Activated CD8-positive, alpha-beta memory T cell treated with anti-CD3 and anti-CD28 coated beads, Interleukin-2, amount 10 ng/mL, durations not matched to agents 7 days and 5 days (primary cell): ENCODE data around the gene MSMB. TPM values are rescaled to one million over a fixed set of nuclear protein-coding genes. Genes with fewer than 3 reads are reported as not detected.
A peak's percentile ranks its signal among the peaks of the same experiment; 100 is the strongest.

Source experiments
- ATAC-seq: fragments of 150-1000 bp; cut with Tn5 transposase; one replicate; pipeline ENCODE4 v1.10.0; 2021; ENCODE audit warnings: moderate library complexity
- CTCF ChIA-PET: fragments of 350-600 bp; sonication (Branson Sonifier 250); formaldehyde crosslinking; loops from one replicate; lab custom pipeline; 2021; ENCODE audit warnings: antibody characterized with exemption; lab: Charles Lee
- DNase-seq: peaks from one replicate; pipeline ENCODE4 v3.0.0-alpha.2; 2020
- H3K27ac Mint-ChIP-seq: one replicate; pipeline ENCODE4 v1.8.0; 2021; ENCODE audit warnings: mild to moderate bottlenecking, mixed read lengths
- H3K27me3 Mint-ChIP-seq: one replicate; pipeline ENCODE4 v1.8.0; 2021; ENCODE audit warnings: mixed read lengths
- H3K36me3 Mint-ChIP-seq: one replicate; pipeline ENCODE4 v1.8.0; 2021; ENCODE audit warnings: mild to moderate bottlenecking, mixed read lengths
- H3K4me1 Mint-ChIP-seq: one replicate; pipeline ENCODE4 v1.8.0; 2021; ENCODE audit warnings: mixed read lengths
- H3K4me3 Mint-ChIP-seq: one replicate; pipeline ENCODE4 v1.8.0; 2021; ENCODE audit warnings: mild to moderate bottlenecking, moderate library complexity, mixed read lengths
- H3K9me3 Mint-ChIP-seq: one replicate; pipeline ENCODE4 v1.8.0; 2022; ENCODE audit warnings: low read depth, mixed read lengths
- total RNA-seq, 2 experiments: library from RNA; stranded (reverse); gene quantifications; one replicate each; pipeline ENCODE4 v1.2.3, GENCODE V29; 2021

The MSMB gene
- total RNA-seq, 2 experiments from 2014 or later: not detected

DNA sequence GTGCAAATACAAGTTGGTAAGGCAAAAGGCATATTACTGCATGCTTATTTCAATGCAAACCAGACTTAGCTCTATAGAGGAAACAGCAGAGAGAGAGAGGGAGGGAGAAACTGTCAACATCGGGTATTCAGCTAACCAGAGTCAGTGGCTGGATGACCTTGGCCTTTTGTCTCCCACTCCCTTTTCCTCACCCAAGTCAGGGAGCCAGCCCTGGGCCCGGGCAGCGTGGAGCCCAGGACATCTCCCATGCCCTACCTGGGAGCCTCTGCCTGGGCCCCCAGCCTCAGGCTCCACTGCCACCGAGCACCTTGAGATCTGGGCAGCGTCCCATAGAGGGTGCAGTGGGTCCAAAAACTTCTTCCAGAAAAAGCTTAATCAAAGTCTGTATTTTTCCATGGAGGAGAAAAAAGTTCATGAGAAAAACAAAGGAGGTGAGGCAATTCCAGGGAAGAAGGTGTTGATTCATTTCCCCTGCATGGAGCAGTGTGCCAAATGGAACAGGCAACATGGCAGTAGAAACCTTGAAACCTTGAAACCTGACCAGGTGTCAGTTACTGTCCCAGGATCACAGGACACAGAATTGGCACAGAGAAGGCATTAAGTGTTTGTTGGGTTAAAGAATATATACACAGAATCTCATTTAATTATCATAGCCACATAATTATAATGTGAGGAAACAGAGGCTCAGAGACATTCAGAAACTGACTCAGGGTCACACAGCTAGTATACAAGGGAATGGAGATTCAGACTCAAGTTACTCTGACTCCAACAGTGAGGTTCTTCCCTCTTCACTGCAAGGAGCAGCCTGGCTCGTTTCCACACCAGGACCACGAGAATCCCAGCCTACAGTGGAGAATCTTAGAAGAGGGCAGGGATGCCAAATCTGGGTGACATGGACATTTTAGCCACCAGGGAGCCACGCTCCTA, 9.9 kb downstream of the MSMB start:
- Mint-ChIP-seq H3K9me3 (no peaks in the 10 kb centered on the region), H3K4me3 (no peak overlapping the region), H3K27me3 (peaks cover 13% of the 10 kb centered on the region), H3K4me1 (peaks cover 8% of the 10 kb centered on the region), H3K36me3 (no peaks in the 10 kb centered on the region), H3K27ac (no peak overlapping the region)
- CTCF ChIA-PET: no interaction called here
- no peak for DNase-seq
- no peak for ATAC-seq

DNA sequence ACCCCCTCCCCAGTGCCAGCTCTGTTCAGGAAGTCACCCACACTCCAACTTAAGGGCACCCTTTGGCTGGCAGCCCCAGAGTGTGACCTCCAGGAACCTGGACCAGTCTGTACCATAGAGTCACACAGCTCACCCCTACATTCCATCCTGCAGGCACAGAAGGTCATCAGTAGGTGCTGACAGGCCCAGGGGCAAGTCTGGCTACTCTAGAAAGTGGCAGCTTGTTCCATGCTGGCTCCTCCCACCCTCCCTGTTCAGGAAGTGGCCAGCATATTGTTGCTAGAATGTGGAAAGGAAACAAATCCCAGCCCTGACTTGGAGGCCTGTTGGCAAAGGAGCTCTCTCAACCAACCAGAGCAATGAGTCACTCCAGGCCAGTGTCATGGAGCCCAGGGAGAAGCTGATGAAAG, 12.5 kb downstream of the MSMB start:
- CTCF ChIA-PET: no interaction called here
- ATAC-seq: no peak
- Mint-ChIP-seq H3K36me3 (peaks cover 1% of the 10 kb centered on the region), H3K4me1 (peaks cover 22% of the 10 kb centered on the region), H3K9me3 (no peaks in the 10 kb centered on the region), H3K27ac (no peak overlapping the region), H3K27me3 (peaks cover 10% of the 10 kb centered on the region), H3K4me3 (no peak overlapping the region)
- no peak for DNase-seq

GRCh38 chr10:46031648-46032532, 14.2 kb downstream of the MSMB start:
- Mint-ChIP-seq H3K4me3 (no peak overlapping the region), H3K27ac (peak overlapping the region; percentile 12), H3K4me1 (peaks cover 38% of the 10 kb centered on the region), H3K36me3 (peaks cover 4% of the 10 kb centered on the region), H3K9me3 (no peaks in the 10 kb centered on the region), H3K27me3 (peaks cover 10% of the 10 kb centered on the region)
- ATAC-seq (no peak), DNase-seq (no peak)
- CTCF ChIA-PET: interaction anchor here (0.9 kb wide), 1 partner anchor 566 kb away, joined by 3 read pairs; no protein-coding TSS in a partner anchor

GRCh38 chr10:46030091-46030937, 15.8 kb downstream of the MSMB start, which contains the start of gene NCOA4:
Gene NCOA4 (minus strand): TSS chr10:46030623. CDS start chr10:46016680, 13,943 bp downstream.
- Mint-ChIP-seq H3K36me3 (peaks cover 6% of the 10 kb centered on the region), H3K4me1 (peaks cover 52% of the 10 kb centered on the region), H3K4me3 (peak within 1 kb of the TSS; percentile 98), H3K9me3 (no peaks in the 10 kb centered on the region), H3K27me3 (peaks cover 3% of the 10 kb centered on the region), H3K27ac (peak within 1 kb of the TSS; percentile 95)
- peak; percentile 98 for DNase-seq
- ATAC-seq: peak; percentile 96
- CTCF ChIA-PET: interaction anchor here (0.9 to 2.0 kb wide), 7 partner anchors 9 to 780 kb away, joined by 3 to 10 read pairs (median 5); no protein-coding TSS in a partner anchor

GRCh38 chr10:46029461-46030030, 16.5 kb downstream of the MSMB start:
- Mint-ChIP-seq H3K27ac (peak overlapping the region; percentile 95), H3K36me3 (peaks cover 6% of the 10 kb centered on the region), H3K27me3 (no peaks in the 10 kb centered on the region), H3K4me3 (peak overlapping the region; percentile 98), H3K9me3 (no peaks in the 10 kb centered on the region), H3K4me1 (peaks cover 56% of the 10 kb centered on the region)
- CTCF ChIA-PET: interaction anchor here (0.6 to 2.0 kb wide), 9 partner anchors 9 to 779 kb away, joined by 3 to 10 read pairs (median 4); no protein-coding TSS in a partner anchor
- no peak for DNase-seq
- no peak for ATAC-seq

DNA sequence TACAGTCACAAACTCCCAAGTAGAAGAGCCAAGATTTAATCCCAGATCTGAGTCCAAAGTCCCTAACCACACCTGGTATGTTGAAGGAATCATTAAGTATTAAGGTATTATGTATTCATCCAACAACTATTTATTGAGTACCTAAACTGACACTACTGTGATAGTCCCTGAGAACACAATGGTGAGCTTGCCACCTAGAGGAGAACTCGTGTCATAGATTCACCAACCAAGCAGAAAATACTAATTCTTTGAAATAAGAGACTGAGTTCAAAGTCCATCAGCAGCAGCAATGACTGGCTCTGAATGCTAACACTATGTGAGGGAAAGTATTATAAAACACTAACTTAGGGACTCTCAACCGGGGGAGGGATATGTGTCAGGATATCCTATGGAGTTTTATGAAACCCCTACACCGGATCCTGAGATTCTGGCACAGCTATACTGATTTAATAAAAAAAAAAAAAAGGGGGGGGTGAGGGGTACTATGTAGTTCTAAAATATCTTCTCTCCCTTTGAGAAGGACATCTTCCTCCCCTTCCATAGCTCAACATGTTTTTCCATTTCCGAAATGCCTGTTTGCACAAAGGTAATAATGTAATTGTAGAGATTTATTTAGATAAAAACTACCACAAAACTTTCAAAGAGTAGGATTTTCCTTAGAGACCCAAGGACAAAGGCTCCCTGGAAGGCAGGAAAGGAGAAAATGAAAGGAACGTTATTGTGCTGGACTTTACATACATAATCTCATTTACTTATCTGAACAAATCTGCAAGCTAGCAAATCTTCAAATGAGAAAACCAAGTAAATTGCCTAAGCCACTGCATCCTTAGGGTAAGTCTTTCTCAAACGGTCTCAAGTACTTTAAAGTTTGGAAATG, 17.2 kb downstream of the MSMB start:
- CTCF ChIA-PET: interaction anchor here (0.6 to 2.0 kb wide), 11 partner anchors 10 to 779 kb away, joined by 3 to 10 read pairs (median 3); no protein-coding TSS in a partner anchor
- Mint-ChIP-seq H3K4me3 (peak overlapping the region; percentile 98), H3K27ac (peak overlapping the region; percentile 95), H3K36me3 (peaks cover 6% of the 10 kb centered on the region), H3K9me3 (no peaks in the 10 kb centered on the region), H3K4me1 (peaks cover 62% of the 10 kb centered on the region), H3K27me3 (no peaks in the 10 kb centered on the region)
- DNase-seq: peak; percentile 55
- ATAC-seq: peak; percentile 15

- DNase-seq: no peak
- no peak overlapping the region for H3K4me3 Mint-ChIP-seq
- no peaks in the 10 kb centered on the region for H3K27me3 Mint-ChIP-seq
- CTCF ChIA-PET: no interaction called here
- H3K27ac Mint-ChIP-seq: no peak overlapping the region
- no peaks in the 10 kb centered on the region for H3K9me3 Mint-ChIP-seq
- peaks cover 72% of the 10 kb centered on the region for H3K4me1 Mint-ChIP-seq
- no peak for ATAC-seq
- H3K36me3 Mint-ChIP-seq: peaks cover 8% of the 10 kb centered on the region
Measured at GRCh38 chr10:46026106-46026505, 20.0 kb downstream of the MSMB start.

GRCh38 chr10:46025406-46025805, 20.7 kb downstream of the MSMB start:
- ATAC-seq: no peak
- DNase-seq: no peak
- Mint-ChIP-seq H3K4me3 (no peak overlapping the region), H3K9me3 (no peaks in the 10 kb centered on the region), H3K27me3 (no peaks in the 10 kb centered on the region), H3K36me3 (peaks cover 8% of the 10 kb centered on the region), H3K4me1 (peaks cover 70% of the 10 kb centered on the region), H3K27ac (no peak overlapping the region)
- CTCF ChIA-PET: interaction anchor here (0.9 kb wide), 1 partner anchor 204 kb away, joined by 3 read pairs; no protein-coding TSS in a partner anchor

- Mint-ChIP-seq H3K4me1 (peaks cover 72% of the 10 kb centered on the region), H3K36me3 (peaks cover 8% of the 10 kb centered on the region), H3K4me3 (no peak overlapping the region), H3K27ac (no peak overlapping the region), H3K27me3 (no peaks in the 10 kb centered on the region), H3K9me3 (no peaks in the 10 kb centered on the region)
- DNase-seq: no peak
- no peak for ATAC-seq
- CTCF ChIA-PET: interaction anchor here (0.9 kb wide), 1 partner anchor 204 kb away, joined by 3 read pairs; no protein-coding TSS in a partner anchor
Measured at GRCh38 chr10:46024948-46025347, 21.1 kb downstream of the MSMB start.

- Mint-ChIP-seq H3K36me3 (peaks cover 8% of the 10 kb centered on the region), H3K27me3 (no peaks in the 10 kb centered on the region), H3K4me1 (peaks cover 73% of the 10 kb centered on the region), H3K27ac (peak overlapping the region; percentile 74), H3K9me3 (no peaks in the 10 kb centered on the region), H3K4me3 (peak overlapping the region; percentile 78)
- CTCF ChIA-PET: interaction anchor here (1.3 to 1.5 kb wide), 2 partner anchors 17 to 788 kb away, joined by 4 to 5 read pairs; no protein-coding TSS in a partner anchor
- ATAC-seq: peak; percentile 99
- DNase-seq: peak; percentile 89
Measured at GRCh38 chr10:46022978-46023702, 22.9 kb downstream of the MSMB start.

- H3K27ac Mint-ChIP-seq: no peak overlapping the region
- CTCF ChIA-PET: interaction anchor here (1.4 kb wide), 1 partner anchor 10 kb away, joined by 5 read pairs; no protein-coding TSS in a partner anchor
- H3K4me3 Mint-ChIP-seq: no peak overlapping the region
- H3K4me1 Mint-ChIP-seq: peaks cover 62% of the 10 kb centered on the region
- DNase-seq (no peak), ATAC-seq (no peak)
- H3K9me3 Mint-ChIP-seq: no peaks in the 10 kb centered on the region
- peaks cover 14% of the 10 kb centered on the region for H3K36me3 Mint-ChIP-seq
- no peaks in the 10 kb centered on the region for H3K27me3 Mint-ChIP-seq
Measured at GRCh38 chr10:46020344-46020657, 25.8 kb downstream of the MSMB start.
